H1 (cell line): ENCODE measurements around the gene CHRNA1. TPM values are rescaled to one million over a fixed set of nuclear protein-coding genes. Genes with fewer than 3 reads are reported as not detected.

Experiments used
- CTCF ChIA-PET: fragments of 300-600 bp; sonication (Branson Sonifier 250); formaldehyde crosslinking; loops from one replicate; lab custom pipeline; 2021; ENCODE audit not compliant: partially characterized antibody; lab: Charles Lee
- POLR2A ChIA-PET: fragments of 300-600 bp; sonication (Branson Sonifier 250); formaldehyde crosslinking; loops from one replicate; lab custom pipeline; 2021; ENCODE audit warnings: inconsistent platforms; ENCODE audit not compliant: partially characterized antibody; lab: Charles Lee
- DNase-seq, 2 experiments: peaks; one replicate each; pipeline versions ENCODE4 v3.0.0 to v3.0.0-alpha.2; 2010 to 2022; ENCODE audit warnings: low spot score in 2 of 2, low read depth in 1 of 2, mixed read lengths in 1 of 2
- FAIRE-seq: peaks from 2 replicates; lab custom pipeline; 2011; peaks lifted over from hg19 to GRCh38; lab: Jason Lieb, UNC
- H2AFZ ChIP-seq: 2 replicates; pipeline ENCODE4 v1.8.1; 2012; ENCODE audit warnings: low read length, inconsistent platforms
- H2AK5ac ChIP-seq: 2 replicates; pipeline ENCODE4 v1.6.1; 2013; ENCODE audit warnings: low read depth, low read length
- H2BK120ac ChIP-seq: replicated peaks from 2 replicates; pipeline ENCODE3; 2013; ENCODE audit warnings: low read depth, low read length, inconsistent platforms
- H2BK12ac ChIP-seq: 2 replicates; pipeline ENCODE4 v1.6.1; 2013; ENCODE audit warnings: low read depth, low read length
- H2BK15ac ChIP-seq: 2 replicates; pipeline ENCODE4 v1.6.1; 2013; ENCODE audit warnings: low read length
- H2BK20ac ChIP-seq: 2 replicates; pipeline ENCODE4 v1.6.1; 2013; ENCODE audit warnings: low read length
- H2BK5ac ChIP-seq: 2 replicates; pipeline ENCODE4 v1.6.1; 2013; ENCODE audit warnings: low read depth, low read length
- H3K14ac ChIP-seq: 2 replicates; pipeline ENCODE4 v1.6.1; 2013; ENCODE audit warnings: inconsistent platforms; ENCODE audit not compliant: insufficient read length
- H3K18ac ChIP-seq: 2 replicates; pipeline ENCODE4 v1.6.1; 2013; ENCODE audit warnings: low read length; ENCODE audit errors: extremely low read depth
- H3K23ac ChIP-seq: 2 replicates; pipeline ENCODE4 v1.6.1; 2013; ENCODE audit warnings: inconsistent platforms; ENCODE audit not compliant: insufficient read length
- H3K23me2 ChIP-seq: 2 replicates; pipeline ENCODE4 v1.6.1; 2013; ENCODE audit warnings: low read depth, low read length
- H3K27ac ChIP-seq: 2 replicates; pipeline ENCODE4 v1.6.1; 2011; ENCODE audit warnings: low read depth, low read length, inconsistent platforms
- H3K27me3 ChIP-seq, 4 experiments: replicated peaks in 1 of 4; 1 replicate in 1 of 4; 2 replicates in 3 of 4; pipeline versions ENCODE4 v1.6.1 to v1.8.1; 2011 to 2013; ENCODE audit warnings: low read length in 3 of 4, mild to moderate bottlenecking in 3 of 4, inconsistent platforms in 2 of 4, mixed read lengths in 2 of 4, moderate library complexity in 1 of 4; ENCODE audit not compliant: control insufficient read depth in 3 of 4, insufficient read depth in 3 of 4; ENCODE audit errors: extremely low read depth in 1 of 4
- H3K36me3 ChIP-seq, 4 experiments: 2 replicates each; pipeline versions ENCODE4 v1.6.1 to v1.8.1; 2011 to 2013; ENCODE audit warnings: mild to moderate bottlenecking in 4 of 4, low read length in 3 of 4, moderate library complexity in 2 of 4, control low read depth in 1 of 4, inconsistent platforms in 1 of 4; ENCODE audit not compliant: insufficient read depth in 4 of 4, control insufficient read depth in 2 of 4
- H3K4ac ChIP-seq: replicated peaks from 2 replicates; pipeline ENCODE3; 2013; ENCODE audit warnings: low read length, low read depth, mixed read lengths, inconsistent platforms; ENCODE audit not compliant: insufficient read length
- H3K4me1 ChIP-seq, 4 experiments: replicated peaks in 1 of 4; 1 replicate in 1 of 4; 2 replicates in 3 of 4; pipeline versions ENCODE4 v1.6.1 to v1.8.1; 2011 to 2013; ENCODE audit warnings: low read length in 3 of 4, inconsistent platforms in 2 of 4, mixed read lengths in 1 of 4; ENCODE audit not compliant: insufficient read depth in 4 of 4, control insufficient read depth in 3 of 4
- H3K4me2 ChIP-seq, 2 experiments: 2 replicates each; pipeline versions ENCODE4 v1.6.1 to v1.8.1; 2011 to 2013; ENCODE audit warnings: low read depth in 2 of 2, low read length in 2 of 2, control low read depth in 1 of 2, inconsistent platforms in 1 of 2, mild to moderate bottlenecking in 1 of 2; ENCODE audit not compliant: insufficient read depth in 1 of 2
- H3K4me3 ChIP-seq, 4 experiments: fragments of 200-600, 300-600 bp in 1 of 4; sonication (generic), shearing (Covaris generic), sonication (Bioruptor Twin) in 1 of 4; 2 replicates each; pipeline versions ENCODE4 v1.5.1 to v1.8.1; 2011 to 2016; ENCODE audit warnings: low read length in 4 of 4, low read depth in 3 of 4, control low read depth in 2 of 4, inconsistent platforms in 2 of 4, mild to moderate bottlenecking in 2 of 4, mixed read lengths in 1 of 4, moderate library complexity in 1 of 4; ENCODE audit not compliant: insufficient read depth in 2 of 4; ENCODE audit errors: extremely low read depth in 1 of 4
- H3K56ac ChIP-seq: replicated peaks from 2 replicates; pipeline ENCODE3; 2013; ENCODE audit warnings: low read depth, mild to moderate bottlenecking, mixed read lengths, low read length, inconsistent platforms; ENCODE audit not compliant: insufficient read length
- H3K79me1 ChIP-seq: 2 replicates; pipeline ENCODE4 v1.6.1; 2013; ENCODE audit warnings: low read depth, low read length, control low read depth
- H3K79me2 ChIP-seq, 2 experiments: 2 replicates each; pipeline versions ENCODE4 v1.6.1 to v1.8.1; 2012 to 2013; ENCODE audit warnings: low read length in 2 of 2, mild to moderate bottlenecking in 2 of 2, inconsistent platforms in 1 of 2; ENCODE audit not compliant: insufficient read depth in 2 of 2, control insufficient read depth in 1 of 2
- H3K9ac ChIP-seq, 4 experiments: replicated peaks in 1 of 4; 1 replicate in 1 of 4; 2 replicates in 3 of 4; pipeline versions ENCODE4 v1.6.1 to v1.8.1; 2011 to 2013; ENCODE audit warnings: low read depth in 3 of 4, low read length in 3 of 4, control low read depth in 2 of 4, mild to moderate bottlenecking in 2 of 4, moderate library complexity in 2 of 4, inconsistent platforms in 1 of 4; ENCODE audit errors: extremely low read depth in 1 of 4
- H3K9me3 ChIP-seq, 2 experiments: 2 replicates each; pipeline versions ENCODE4 v1.6.1 to v1.8.1; 2012 to 2013; ENCODE audit warnings: mild to moderate bottlenecking in 2 of 2, moderate library complexity in 2 of 2, control low read depth in 1 of 2, inconsistent platforms in 1 of 2, low read depth in 1 of 2, low read length in 1 of 2, mixed read lengths in 1 of 2; ENCODE audit not compliant: insufficient read depth in 2 of 2
- H4K20me1 ChIP-seq, 2 experiments: replicated peaks in 1 of 2; 2 replicates each; pipeline versions ENCODE3 to v1.8.1; 2011 to 2013; ENCODE audit warnings: inconsistent platforms in 2 of 2, low read length in 2 of 2, mild to moderate bottlenecking in 1 of 2; ENCODE audit not compliant: insufficient read depth in 2 of 2, control insufficient read depth in 1 of 2
- H4K5ac ChIP-seq: 2 replicates; pipeline ENCODE4 v1.6.1; 2013; ENCODE audit warnings: low read length, low read depth, mixed read lengths, inconsistent platforms; ENCODE audit not compliant: insufficient read length
- H4K8ac ChIP-seq: 2 replicates; pipeline ENCODE4 v1.8.0; 2013; ENCODE audit warnings: mild to moderate bottlenecking, moderate library complexity, low read length, inconsistent platforms; ENCODE audit not compliant: insufficient read depth; ENCODE audit errors: extremely low read depth
- H4K91ac ChIP-seq: replicated peaks from 2 replicates; pipeline ENCODE3; 2013; ENCODE audit warnings: low read length, mixed read lengths, inconsistent platforms; ENCODE audit not compliant: insufficient read length
- CEBPB ChIP-seq: IDR thresholded peaks from 2 replicates; pipeline ENCODE4 v1.6.1; 2012; ENCODE audit warnings: low read depth, low read length
- CHD1 ChIP-seq: IDR thresholded peaks from 2 replicates; pipeline ENCODE4 v1.6.1; 2012; ENCODE audit warnings: low read depth, low read length, improper control_type of control experiment
- JUN ChIP-seq: IDR thresholded peaks from 2 replicates; pipeline ENCODE4 v1.6.1; 2011; ENCODE audit warnings: low read depth, mild to moderate bottlenecking, improper control_type of control experiment, low read length
- KDM5A ChIP-seq: fragments of 200-600 bp; IDR thresholded peaks from 2 replicates; pipeline ENCODE4 v1.7.1; 2012; ENCODE audit warnings: mild to moderate bottlenecking, low read length, inconsistent platforms, mixed read lengths
- PHF8 ChIP-seq: fragments of 200-600 bp; sonication (generic); conservative IDR thresholded peaks from 2 replicates; pipeline ENCODE4 v1.7.1; 2012; ENCODE audit warnings: low read depth, mild to moderate bottlenecking, inconsistent platforms, low read length, moderate library complexity
- SP2 ChIP-seq: IDR thresholded peaks from 2 replicates; pipeline ENCODE4 v1.6.1; 2012; ENCODE audit warnings: mild to moderate bottlenecking, low read length, inconsistent platforms
- WGBS, 2 experiments: shearing (Covaris generic) in 1 of 2; methylation state at CpG; one replicate each; pipeline versions ENCODE4 v1.1.6 to v1.1.7; 2013 to 2015; ENCODE audit warnings: low lambda C conversion rate in 2 of 2, mixed read lengths in 2 of 2, inconsistent platforms in 1 of 2, low coverage in 1 of 2, missing lambda C conversion rate in 1 of 2; ENCODE audit not compliant: insufficient replicate concordance in 2 of 2, insufficient coverage in 1 of 2, insufficient read length in 1 of 2; ENCODE audit errors: extremely low coverage in 1 of 2, missing lambda C conversion rate in 1 of 2; 5-methylcytosine and 5-hydroxymethylcytosine counted together
- polyA plus RNA-seq, 7 experiments: library from polyadenylated mRNA; depleted of rRNA in 3 of 7; stranded (reverse) in 5 of 7; unstranded in 2 of 7; fragments of >200 nt in 5 of 7; fragments of 200-250 nt in 2 of 7; gene quantifications; 1 replicate in 5 of 7; 2 replicates in 1 of 7; 4 replicates in 1 of 7; pipeline versions ENCODE4 v1.2.1 to v1.2.3, GENCODE V29; 2011 to 2013; ENCODE audit warnings: missing spikeins in 2 of 7, mixed read lengths in 2 of 7
- total RNA-seq: library from RNA; stranded (reverse); fragmentation: NEBNext Ultra II Directional; extraction: Animal tissue kit (Norgen Biotek cat#: 25700); gene quantifications from 2 replicates; pipeline ENCODE4 v1.2.1, GENCODE V29; 2021

The CHRNA1 gene
- total and polyA plus RNA-seq, 2 of the 8 experiments (the other 6 are each of a cell fraction or from before 2014, with no cell fraction given) = 0.11 to 0.15 TPM

DNA sequence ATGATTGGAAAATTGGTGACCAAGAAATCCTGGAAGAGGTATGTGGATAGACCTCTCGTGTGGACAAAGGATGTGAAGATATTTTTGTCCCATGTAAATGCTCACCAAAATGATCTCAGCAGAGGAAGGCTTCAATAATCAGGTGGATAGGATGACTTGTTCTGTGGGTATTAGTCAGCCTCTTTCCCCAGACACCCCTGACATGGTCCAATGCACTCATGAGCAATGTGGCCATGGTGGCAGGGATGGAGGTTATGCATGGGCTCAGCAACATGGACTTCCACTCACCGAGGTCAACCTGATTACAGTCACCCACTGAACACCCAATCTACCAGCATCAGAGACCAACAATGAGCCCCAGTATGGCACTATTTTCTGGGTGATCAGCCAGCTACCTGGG is 20.2 kb downstream of the CHRNA1 start:
- Histone ChIP-seq H3K36me3 (no peaks in the 10 kb centered on the region), H3K9ac (no peak overlapping the region), H3K9me3 (no peaks in the 10 kb centered on the region), H2BK12ac (no peak overlapping the region), H4K5ac (no peak overlapping the region), H2BK5ac (no peak overlapping the region), H3K23ac (no peak overlapping the region), H3K4ac (no peak overlapping the region), H3K14ac (no peak overlapping the region), H2AK5ac (no peak overlapping the region), H3K79me1 (no peaks in the 10 kb centered on the region), H3K18ac (no peak overlapping the region), H3K27ac (no peak overlapping the region), H3K4me3 (no peak overlapping the region), H4K8ac (no peak overlapping the region), H3K27me3 (no peaks in the 10 kb centered on the region), H2BK20ac (no peak overlapping the region), H4K20me1 (no peaks in the 10 kb centered on the region), H3K79me2 (no peaks in the 10 kb centered on the region), H3K4me2 (no peak overlapping the region), H2BK15ac (no peak overlapping the region), H2BK120ac (no peak overlapping the region), H3K4me1 (no peaks in the 10 kb centered on the region), H2AFZ (no peak overlapping the region), H4K91ac (no peak overlapping the region), H3K23me2 (no peaks in the 10 kb centered on the region), H3K56ac (no peak overlapping the region)
- ChIA-PET CTCF (interaction anchor here (1.4 to 5.8 kb wide), 4 partner anchors 27 to 246 kb away, joined by 5 to 41 read pairs (median 8); no protein-coding TSS in a partner anchor), POLR2A (no interaction called here)
- DNase-seq = no peak
- 92% methylated on average over 2 of the region's 2 CpGs; no CpG with 5 or more reads in 1 of the 2 experiments for WGBS, 2 experiments
- no peak for FAIRE-seq
- TF ChIP-seq CEBPB (no peak), JUN (no peak), CHD1 (no peak), KDM5A (no peak), SP2 (no peak), PHF8 (no peak)
